Nephron progenitor cell (in vitro differentiated cells): ENCODE results near the gene EFHC2.

Experiments
- DNase-seq: peaks from one replicate; pipeline ENCODE4 v3.0.0; 2021
- H3K27ac Mint-ChIP-seq: 2 replicates; pipeline ENCODE4 v1.8.0; 2021; ENCODE audit warnings: mild to moderate bottlenecking, moderate library complexity, mixed read lengths
- H3K27me3 Mint-ChIP-seq: 2 replicates; pipeline ENCODE4 v1.8.0; 2021; ENCODE audit warnings: mild to moderate bottlenecking, low read depth, mixed read lengths; ENCODE audit not compliant: poor library complexity
- H3K36me3 Mint-ChIP-seq: 2 replicates; pipeline ENCODE4 v1.8.0; 2021; ENCODE audit warnings: low read depth, mixed read lengths
- H3K4me1 Mint-ChIP-seq: 2 replicates; pipeline ENCODE4 v1.8.0; 2021; ENCODE audit warnings: mixed read lengths
- H3K4me3 Mint-ChIP-seq: 2 replicates; pipeline ENCODE4 v1.8.0; 2021; ENCODE audit warnings: mild to moderate bottlenecking, moderate library complexity, mixed read lengths
- H3K9me3 Mint-ChIP-seq: 2 replicates; pipeline ENCODE4 v1.8.0; 2021; ENCODE audit warnings: mild to moderate bottlenecking, moderate library complexity, mixed read lengths
- TF ChIP-seq, protein P1 (sequence below): fragments of 200-600 bp; sonication (generic); IDR thresholded peaks from 2 replicates; pipeline ENCODE4 v1.5.0; 2021; ENCODE audit warnings: antibody characterized with exemption

Gene EFHC2

GRCh38 chrX:44330227-44330626, 13.2 kb downstream of the EFHC2 start:
- H3K9me3 Mint-ChIP-seq, result peaks cover 33% of the 10 kb centered on the region
- H3K4me3 Mint-ChIP-seq, result no peak overlapping the region
- DNase-seq, result no peak
- H3K4me1 Mint-ChIP-seq, result no peaks in the 10 kb centered on the region
- no peaks in the 10 kb centered on the region for H3K36me3 Mint-ChIP-seq
- H3K27ac Mint-ChIP-seq, result no peak overlapping the region
- TF ChIP-seq, protein P1, sequence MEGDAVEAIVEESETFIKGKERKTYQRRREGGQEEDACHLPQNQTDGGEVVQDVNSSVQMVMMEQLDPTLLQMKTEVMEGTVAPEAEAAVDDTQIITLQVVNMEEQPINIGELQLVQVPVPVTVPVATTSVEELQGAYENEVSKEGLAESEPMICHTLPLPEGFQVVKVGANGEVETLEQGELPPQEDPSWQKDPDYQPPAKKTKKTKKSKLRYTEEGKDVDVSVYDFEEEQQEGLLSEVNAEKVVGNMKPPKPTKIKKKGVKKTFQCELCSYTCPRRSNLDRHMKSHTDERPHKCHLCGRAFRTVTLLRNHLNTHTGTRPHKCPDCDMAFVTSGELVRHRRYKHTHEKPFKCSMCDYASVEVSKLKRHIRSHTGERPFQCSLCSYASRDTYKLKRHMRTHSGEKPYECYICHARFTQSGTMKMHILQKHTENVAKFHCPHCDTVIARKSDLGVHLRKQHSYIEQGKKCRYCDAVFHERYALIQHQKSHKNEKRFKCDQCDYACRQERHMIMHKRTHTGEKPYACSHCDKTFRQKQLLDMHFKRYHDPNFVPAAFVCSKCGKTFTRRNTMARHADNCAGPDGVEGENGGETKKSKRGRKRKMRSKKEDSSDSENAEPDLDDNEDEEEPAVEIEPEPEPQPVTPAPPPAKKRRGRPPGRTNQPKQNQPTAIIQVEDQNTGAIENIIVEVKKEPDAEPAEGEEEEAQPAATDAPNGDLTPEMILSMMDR, result no peak
- peaks cover 6% of the 10 kb centered on the region for H3K27me3 Mint-ChIP-seq

GRCh38 chrX:44319550-44319949, 23.9 kb downstream of the EFHC2 start:
- Mint-ChIP-seq H3K36me3 (peaks cover 13% of the 10 kb centered on the region), H3K27ac (no peak overlapping the region), H3K9me3 (peaks cover 58% of the 10 kb centered on the region), H3K4me1 (peaks cover 2% of the 10 kb centered on the region), H3K4me3 (no peak overlapping the region), H3K27me3 (no peaks in the 10 kb centered on the region)
- TF ChIP-seq, protein P1, result no peak
- DNase-seq, result no peak

- no peaks in the 10 kb centered on the region for H3K27me3 Mint-ChIP-seq
- H3K4me1 Mint-ChIP-seq, result peaks cover 6% of the 10 kb centered on the region
- H3K9me3 Mint-ChIP-seq, result peaks cover 56% of the 10 kb centered on the region
- no peak for DNase-seq
- H3K4me3 Mint-ChIP-seq, result no peak overlapping the region
- peaks cover 13% of the 10 kb centered on the region for H3K36me3 Mint-ChIP-seq
- TF ChIP-seq, protein P1, result no peak
- H3K27ac Mint-ChIP-seq, result no peak overlapping the region
Observed at GRCh38 chrX:44317181-44317580, 26.3 kb downstream of the EFHC2 start.

- peaks cover 45% of the 10 kb centered on the region for H3K9me3 Mint-ChIP-seq
- no peaks in the 10 kb centered on the region for H3K27me3 Mint-ChIP-seq
- peaks cover 13% of the 10 kb centered on the region for H3K36me3 Mint-ChIP-seq
- peaks cover 6% of the 10 kb centered on the region for H3K4me1 Mint-ChIP-seq
- no peak for DNase-seq
- no peak overlapping the region for H3K4me3 Mint-ChIP-seq
- TF ChIP-seq, protein P1, result no peak
- H3K27ac Mint-ChIP-seq, result no peak overlapping the region
Observed at GRCh38 chrX:44314808-44315207, 28.7 kb downstream of the EFHC2 start.

DNA sequence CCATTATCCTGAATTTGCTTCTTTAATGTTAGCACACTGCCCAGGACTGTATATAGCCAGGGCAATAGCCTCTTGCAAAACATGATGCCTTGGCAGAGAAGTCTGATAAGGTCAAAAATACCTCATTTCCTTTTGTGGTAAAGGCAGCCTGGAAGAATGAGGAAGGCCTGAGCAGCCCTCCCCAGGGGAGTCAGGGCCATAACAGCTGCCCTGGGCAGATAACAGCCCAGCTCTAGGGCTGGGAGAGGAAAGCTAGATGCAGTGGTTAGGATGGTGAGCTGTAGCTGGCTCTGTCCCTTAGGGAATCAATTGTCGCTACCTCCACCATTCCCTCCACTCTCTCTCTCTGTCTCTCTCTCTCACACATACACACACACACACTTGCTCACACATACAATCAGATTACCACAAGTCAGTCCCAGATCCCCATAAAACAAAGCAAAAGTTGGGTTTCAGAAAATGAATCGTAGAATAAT, 29.2 kb downstream of the EFHC2 start:
- Mint-ChIP-seq H3K9me3 (peaks cover 45% of the 10 kb centered on the region), H3K36me3 (peaks cover 9% of the 10 kb centered on the region), H3K4me1 (peaks cover 6% of the 10 kb centered on the region), H3K27me3 (no peaks in the 10 kb centered on the region), H3K4me3 (no peak overlapping the region), H3K27ac (no peak overlapping the region)
- DNase-seq, result no peak
- TF ChIP-seq, protein P1, result no peak

- no peak overlapping the region for H3K4me3 Mint-ChIP-seq
- H3K27ac Mint-ChIP-seq, result no peak overlapping the region
- H3K36me3 Mint-ChIP-seq, result no peaks in the 10 kb centered on the region
- TF ChIP-seq, protein P1, result no peak
- peaks cover 33% of the 10 kb centered on the region for H3K9me3 Mint-ChIP-seq
- DNase-seq, result no peak
- no peaks in the 10 kb centered on the region for H3K27me3 Mint-ChIP-seq
- H3K4me1 Mint-ChIP-seq, result peaks cover 6% of the 10 kb centered on the region
Observed at GRCh38 chrX:44312421-44312820, 31.1 kb downstream of the EFHC2 start.
